NCI-H460 (cell line): ENCODE data around the gene NDFIP1. TPM values are rescaled to one million over a fixed set of nuclear protein-coding genes. Genes with fewer than 3 reads are reported as not detected.
"Not testable (repeated sequence)": the region's sequence is repeated elsewhere in the genome, so short reads cannot be mapped to it uniquely, and the experiment has no call there.

Experiments used
- DNase-seq: peaks from one replicate; pipeline ENCODE4 v3.0.0-alpha.2; 2016; ENCODE audit warnings: low read depth; ENCODE audit errors: extremely low read depth
- total RNA-seq: library from RNA; depleted of rRNA; stranded (reverse); fragments of >200 nt; shearing (Covaris generic); gene quantifications from 2 replicates; pipeline ENCODE4 v1.2.3, GENCODE V29; 2014; rRNA removed

The NDFIP1 gene
- total RNA-seq, 1 experiment from 2014 or later, result 74.8 TPM

DNA sequence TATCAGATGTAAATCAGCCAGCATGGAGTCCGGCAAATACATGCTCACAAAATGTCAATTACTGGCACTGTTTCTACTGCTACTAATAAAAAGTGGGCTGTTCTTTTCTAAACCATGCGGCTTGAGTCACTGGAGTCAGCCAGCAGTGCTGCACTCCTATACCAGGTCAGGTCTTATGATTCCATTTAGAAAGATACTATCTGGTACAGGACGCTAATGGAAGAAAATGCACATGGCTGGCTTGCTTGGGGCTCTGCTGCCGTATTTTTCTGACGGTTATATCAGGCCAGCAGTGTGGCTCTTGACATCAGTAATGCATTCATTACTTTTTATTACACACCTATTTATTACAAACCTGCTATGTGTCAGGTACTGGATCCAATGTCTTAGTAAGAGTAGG is 74.3 kb downstream of the NDFIP1 start:
- DNase-seq, result no peak

DNA sequence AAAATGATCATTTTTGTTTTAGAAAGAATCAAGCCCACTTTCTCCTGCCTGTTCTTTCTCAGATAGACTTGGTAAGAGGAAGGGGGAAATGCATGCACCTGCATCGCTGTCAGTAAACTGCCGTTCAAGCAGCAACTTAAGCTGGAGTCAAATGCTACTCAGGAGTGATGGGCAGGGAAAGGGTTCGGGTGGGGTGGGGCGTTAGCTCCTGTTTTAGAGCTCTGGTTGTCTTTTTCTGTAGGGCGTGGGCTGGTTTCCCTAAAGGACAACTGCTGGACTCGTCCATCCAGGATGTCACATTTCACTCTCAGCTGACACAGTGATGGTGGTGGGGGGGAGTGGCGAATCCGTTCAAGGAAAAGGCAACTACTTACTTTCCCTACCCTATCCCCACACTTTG is 75.0 kb downstream of the NDFIP1 start:
- no peak for DNase-seq

DNA sequence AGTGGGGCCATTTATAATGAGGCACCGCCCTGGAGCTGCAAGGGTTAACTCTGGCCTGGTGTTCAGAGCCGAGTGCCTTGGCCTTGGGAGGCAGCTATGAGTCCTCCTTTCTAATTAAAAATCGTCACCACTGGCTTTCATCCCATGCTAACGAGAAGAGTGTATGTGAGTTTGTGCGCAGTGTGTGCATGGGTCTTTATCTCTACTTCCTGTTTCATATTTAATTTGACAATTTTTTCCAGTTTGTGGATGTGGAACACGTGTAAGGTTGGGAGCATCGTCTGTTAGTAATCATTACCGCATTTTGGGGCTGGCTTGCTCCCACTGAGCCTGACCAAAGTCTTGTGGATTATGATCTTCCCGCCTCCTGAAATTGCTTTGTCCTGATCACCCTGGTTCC is 76.4 kb downstream of the NDFIP1 start:
- DNase-seq, result no peak

DNA sequence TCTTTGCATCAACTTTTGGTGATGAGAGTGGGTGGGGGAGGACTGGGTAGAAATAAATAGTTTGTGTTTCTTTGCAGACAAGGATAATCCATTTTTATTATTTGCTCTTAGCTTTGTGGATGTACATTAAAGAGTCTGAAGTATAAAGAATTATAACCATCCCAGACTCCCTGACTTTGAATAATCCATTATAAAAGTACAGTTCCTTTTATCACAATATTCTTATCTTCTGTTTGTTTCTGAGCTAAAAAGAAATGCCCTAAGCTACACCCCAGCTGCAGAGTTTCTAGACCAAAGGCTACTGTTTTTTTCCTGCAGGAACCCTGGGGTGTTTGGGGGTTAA is 77.9 kb downstream of the NDFIP1 start:
- DNase-seq, result no peak

DNA sequence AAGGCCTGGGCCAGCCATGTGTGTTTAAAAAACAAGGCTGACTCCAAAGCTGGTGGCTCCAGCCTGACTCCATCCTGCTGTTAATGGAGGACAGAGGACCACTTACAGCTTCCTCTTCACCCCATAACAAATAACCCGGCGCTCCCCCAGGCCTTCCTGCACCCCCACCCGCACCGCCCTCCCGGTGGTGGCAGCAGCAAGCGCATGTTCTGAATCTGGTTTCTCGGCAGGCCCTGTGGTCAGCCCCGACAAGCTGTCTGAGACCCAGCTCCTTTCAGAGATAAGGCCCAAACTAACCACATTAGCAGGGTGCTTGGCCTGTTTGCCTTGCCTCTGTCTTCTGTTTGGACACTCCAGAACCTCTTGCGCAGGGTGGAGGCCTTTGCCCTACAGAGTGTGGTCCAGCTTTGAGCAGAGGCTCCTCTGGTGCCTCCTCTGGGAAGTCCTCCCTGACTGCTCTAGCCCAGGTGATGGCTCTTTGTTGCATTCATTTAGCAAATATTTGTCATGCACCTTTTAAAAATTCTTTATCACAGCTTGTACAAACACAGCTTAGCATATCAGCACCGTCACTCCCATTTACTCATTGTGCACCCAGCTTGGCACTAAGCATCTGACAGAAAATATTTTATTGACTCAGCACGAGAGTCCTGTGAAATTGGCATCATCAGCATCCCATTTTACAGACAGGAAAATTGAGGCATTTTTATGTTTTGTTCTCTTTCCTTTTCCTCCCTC is 78.4 kb downstream of the NDFIP1 start:
- DNase-seq, result no peak

DNA sequence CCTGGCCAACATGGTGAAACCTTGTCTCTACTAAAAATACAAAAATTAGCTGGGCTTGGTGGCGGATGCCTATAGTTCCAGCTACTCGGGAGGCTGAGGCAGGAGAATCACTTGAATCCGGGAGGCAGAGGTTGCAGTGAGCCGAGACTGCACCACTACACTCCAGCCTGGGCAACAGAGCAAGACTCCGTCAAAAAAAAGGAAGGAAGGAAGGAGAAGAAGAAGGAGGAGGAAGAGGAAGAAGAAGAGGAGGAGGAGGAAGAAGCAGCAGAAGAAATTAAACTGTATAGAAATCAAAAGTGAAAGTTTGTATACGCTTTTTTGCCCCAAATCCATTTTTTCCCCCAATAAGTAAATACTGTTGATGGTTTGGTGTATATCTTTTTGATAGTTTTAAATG is 80.1 kb downstream of the NDFIP1 start:
- not testable (repeated sequence) for DNase-seq

DNA sequence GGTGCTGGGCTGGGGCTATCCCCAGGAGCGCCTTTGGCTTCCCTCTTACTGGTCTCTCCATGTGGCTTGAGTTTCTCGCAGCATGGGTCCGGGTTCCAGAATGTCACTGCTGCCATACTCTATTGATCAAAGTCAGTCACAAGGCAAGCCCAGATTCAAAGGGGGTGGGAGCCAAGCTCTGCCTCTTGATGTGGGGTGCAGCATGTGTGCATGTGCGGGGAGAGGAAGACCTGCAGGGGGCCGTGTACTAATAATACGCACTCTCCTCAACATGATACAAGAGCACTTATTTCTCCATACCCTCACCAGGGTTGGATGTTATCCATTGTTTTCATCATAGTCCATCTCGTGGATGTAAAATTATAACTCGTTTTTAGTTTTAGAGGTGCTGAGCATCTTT is 81.2 kb downstream of the NDFIP1 start:
- DNase-seq, result no peak

DNA sequence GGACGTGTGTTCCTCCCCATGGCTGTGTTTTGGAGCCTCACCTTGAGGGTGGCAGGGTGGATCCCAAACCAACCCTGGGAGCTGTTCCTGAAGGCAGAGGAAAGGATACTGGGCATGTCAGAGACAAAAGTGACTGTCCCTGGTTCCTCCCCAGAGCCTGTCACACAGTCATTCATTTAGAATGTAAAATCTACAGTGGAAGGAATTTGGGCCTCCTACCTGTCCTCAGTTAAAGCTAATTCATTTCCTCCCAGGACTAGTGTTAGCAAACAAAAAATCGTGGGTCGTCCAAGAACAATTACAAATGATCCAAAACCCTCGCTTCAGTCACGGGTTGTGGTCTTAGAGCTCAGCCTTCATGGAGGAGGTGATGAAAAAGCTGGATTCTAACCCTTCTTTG is 83.2 kb downstream of the NDFIP1 start:
- DNase-seq, result no peak

DNA sequence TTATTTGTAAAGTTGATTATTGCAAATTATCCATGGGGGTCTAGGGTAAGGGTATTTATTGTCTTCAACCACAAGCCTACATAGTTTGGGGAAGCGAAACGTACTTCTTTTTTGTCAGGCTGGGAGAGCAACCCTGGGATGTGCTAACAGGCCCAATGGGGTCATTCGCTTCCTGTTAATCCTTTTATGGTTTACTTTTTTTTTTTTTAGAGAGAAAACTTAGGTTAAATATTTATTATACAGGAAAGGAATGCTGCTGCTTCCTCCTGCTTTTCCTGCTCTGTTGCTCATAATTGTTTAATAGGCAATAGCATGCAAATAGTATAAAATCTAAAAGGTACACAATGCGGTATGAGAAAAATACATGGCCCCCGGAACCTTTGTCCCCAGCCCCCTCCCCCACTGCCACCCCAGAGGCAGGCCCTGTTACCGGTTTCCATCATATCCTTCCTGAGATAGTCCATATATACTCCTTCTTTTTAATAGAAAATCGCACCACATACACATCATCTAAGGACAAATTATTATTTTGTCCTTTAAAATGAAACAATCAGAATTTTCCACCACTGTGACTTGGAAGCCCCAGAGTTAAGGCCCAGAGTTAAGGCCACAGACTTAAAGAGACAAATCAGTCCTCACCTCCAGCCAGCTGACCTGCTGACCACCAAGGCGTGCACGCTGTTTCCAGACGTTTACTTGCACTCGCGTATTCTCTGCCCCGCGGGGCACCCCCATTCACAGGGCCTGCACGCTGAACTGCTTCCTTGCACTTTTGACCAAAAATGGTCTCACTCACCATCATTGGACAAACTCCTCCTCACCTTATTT is 83.9 kb downstream of the NDFIP1 start:
- no peak for DNase-seq

DNA sequence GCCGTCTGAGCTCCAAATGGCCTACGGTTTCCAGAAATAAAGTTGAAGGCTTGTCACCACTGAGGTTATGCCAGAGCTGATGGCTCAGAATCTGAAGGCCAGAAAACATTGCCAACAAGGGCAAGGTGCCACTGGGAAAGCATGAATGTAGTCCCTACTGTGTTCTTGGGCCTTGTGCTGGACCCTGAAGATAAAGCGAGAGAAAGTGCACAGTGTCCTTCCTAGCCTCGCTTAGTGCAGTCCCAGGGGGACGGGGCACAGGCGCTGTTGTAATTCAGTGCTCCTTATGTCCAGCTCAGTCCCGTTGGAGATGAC is 84.5 kb downstream of the NDFIP1 start:
- DNase-seq, result no peak

DNA sequence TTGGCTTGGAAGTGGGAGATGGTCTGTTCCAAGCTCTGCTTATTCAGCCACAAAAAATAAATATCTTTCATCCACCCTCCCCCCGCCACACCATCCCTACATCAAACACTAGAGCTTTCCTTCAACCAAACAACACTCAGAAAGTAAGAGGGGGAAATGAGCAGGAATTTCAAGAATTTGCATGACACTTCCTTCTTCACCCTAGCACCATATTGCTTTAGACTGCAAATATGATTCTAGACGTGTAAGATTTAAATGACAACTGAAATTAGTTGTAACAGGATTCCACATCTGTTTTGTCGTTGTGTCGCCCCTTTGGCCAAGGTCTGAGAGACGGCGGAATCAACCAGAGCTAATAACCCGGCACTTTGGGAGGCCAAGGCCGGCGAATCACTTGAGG is 88.5 kb downstream of the NDFIP1 start:
- no peak for DNase-seq

DNA sequence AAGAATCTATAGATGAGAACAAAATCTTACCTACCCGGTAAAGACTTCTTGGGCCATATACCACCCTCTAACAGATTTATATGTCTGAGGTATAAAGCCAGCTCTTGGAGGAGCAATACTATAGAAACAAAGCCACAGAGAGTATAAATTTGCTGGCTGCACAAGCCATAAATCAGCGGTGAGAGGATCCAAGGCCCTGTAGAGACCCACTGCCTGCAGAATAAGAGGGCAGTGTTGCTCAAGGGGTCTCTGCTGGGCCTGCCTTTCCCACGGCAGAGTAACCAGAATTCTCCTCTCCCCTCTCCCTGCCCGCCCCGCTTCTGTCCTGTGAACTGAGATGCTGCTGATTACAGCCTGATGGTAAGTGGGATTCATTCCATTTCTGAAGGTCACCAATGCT is 89.2 kb downstream of the NDFIP1 start:
- no peak for DNase-seq

DNA sequence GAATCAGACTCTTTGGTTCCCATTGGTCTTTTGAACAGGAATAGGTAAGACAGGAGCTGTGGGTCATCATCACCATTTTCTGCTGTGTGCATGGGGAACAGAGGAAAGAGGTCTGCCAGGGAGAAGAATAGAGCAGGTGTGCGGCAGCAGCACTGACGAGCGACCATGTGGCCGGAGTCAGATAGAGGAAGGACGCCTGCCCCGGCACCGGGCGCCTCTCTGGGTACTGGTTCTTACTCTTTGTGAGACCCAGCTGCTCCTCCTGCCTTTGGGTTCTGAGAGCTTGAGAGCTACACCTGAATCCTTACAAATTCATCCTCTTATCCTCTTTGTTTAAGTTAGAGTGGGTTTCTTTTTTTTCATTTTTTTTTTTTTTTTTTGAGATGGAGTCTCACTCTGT is 90.8 kb downstream of the NDFIP1 start:
- DNase-seq, result no peak

DNA sequence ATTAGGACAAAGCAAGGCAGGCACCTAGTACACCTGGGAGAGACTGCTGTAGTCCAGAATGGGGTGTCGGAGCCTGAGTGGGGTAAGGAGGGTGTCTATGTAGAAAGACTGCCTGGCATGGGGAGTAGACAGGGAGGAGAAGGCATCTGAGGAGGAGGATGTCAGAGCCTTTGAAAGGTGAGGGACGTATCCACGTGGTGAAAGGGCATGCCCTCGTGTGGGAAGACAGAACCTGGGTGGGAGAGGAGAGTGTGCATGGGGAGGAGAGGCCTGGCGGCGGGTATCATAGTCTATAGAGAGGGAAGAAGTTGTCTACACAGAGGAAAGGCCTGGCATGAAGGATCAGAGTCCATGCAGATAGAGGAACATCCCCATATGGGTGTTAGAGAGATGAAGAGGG is 91.8 kb downstream of the NDFIP1 start:
- DNase-seq, result no peak

DNA sequence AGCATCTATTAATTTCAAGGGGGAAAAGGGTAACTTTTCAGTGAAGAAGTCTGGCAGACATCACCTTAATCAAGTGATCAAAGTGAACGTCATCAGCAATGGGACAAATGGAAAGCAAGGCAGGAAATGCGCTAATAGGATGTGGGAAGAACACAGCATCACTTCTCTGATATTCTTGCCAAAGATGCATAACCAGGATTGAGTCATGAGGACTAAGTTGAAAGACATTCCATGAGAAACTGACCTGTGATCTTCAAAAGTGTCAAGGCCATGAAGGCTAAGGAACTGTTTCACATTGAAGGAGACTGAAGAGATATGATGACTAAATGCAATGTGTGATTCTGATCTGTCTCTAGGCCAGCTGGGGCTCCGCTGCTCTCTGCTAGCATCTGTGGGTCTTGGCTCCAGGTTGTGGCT is 92.9 kb downstream of the NDFIP1 start:
- no peak for DNase-seq

DNA sequence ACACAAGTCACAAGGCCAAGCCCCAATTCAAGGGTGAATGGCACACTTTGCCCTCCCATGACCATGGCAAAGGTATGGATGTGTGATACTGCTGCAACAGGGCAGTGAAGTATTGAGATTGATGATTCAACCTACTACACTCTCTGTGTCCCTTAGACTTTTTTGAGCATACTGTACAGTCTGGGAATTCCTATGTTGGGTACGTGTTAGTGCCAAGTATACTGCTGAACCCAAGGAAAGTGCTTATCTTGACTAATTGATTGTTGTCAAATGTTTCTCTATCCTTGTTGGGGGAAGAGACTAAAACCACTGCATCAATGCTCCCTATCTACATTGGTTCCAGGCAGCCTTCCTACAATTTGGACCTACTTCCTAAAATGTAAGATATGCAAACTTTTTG is 93.7 kb downstream of the NDFIP1 start:
- no peak for DNase-seq

Other genes starting within 250 kb of the NDFIP1 start
- gene PCDH1, start 230.4 kb upstream of the NDFIP1 start, total RNA-seq, result 3.3 TPM in 2 replicates
- 78.5 and 79.5 TPM in 2 replicates for gene DELE1, start 184.9 kb upstream of the NDFIP1 start, total RNA-seq
- 0.05 and 0.09 TPM in 2 replicates for gene PCDH12, start 150.6 kb upstream of the NDFIP1 start, total RNA-seq
- gene RNF14, start 139.7 kb upstream of the NDFIP1 start, total RNA-seq, result 68.6 and 70.7 TPM in 2 replicates
- 62.0 and 62.1 TPM in 2 replicates for gene GNPDA1, start 95.8 kb upstream of the NDFIP1 start, total RNA-seq
- 21.8 and 24.7 TPM in 2 replicates for gene SPRY4, start 216.2 kb downstream of the NDFIP1 start, total RNA-seq